KOPT-K1 (cell line): ENCODE results near the gene GNAT1.

ENCODE experiments used
- H3K27ac ChIP-seq: fragments of 200-600 bp; sonication (generic); 2 replicates; pipeline ENCODE4 v1.5.1; 2016; ENCODE audit warnings: antibody characterized with exemption, mild to moderate bottlenecking, low read depth, low read length; ENCODE audit not compliant: poor library complexity, severe bottlenecking
- H3K36me3 ChIP-seq: fragments of 200-600 bp; sonication (generic); 2 replicates; pipeline ENCODE4 v1.5.1; 2017; ENCODE audit warnings: antibody characterized with exemption, mild to moderate bottlenecking, low read length, moderate library complexity; ENCODE audit not compliant: insufficient read depth
- H3K9me3 ChIP-seq: fragments of 200-600 bp; sonication (generic); 2 replicates; pipeline ENCODE4 v1.5.1; 2017; ENCODE audit warnings: antibody characterized with exemption, low read length, mild to moderate bottlenecking; ENCODE audit not compliant: insufficient read depth, poor library complexity, severe bottlenecking

Gene GNAT1

GRCh38 chr3:50168791-50169190, 22.6 kb upstream of the GNAT1 start:
- Histone ChIP-seq H3K9me3 (no peaks in the 10 kb centered on the region), H3K36me3 (no peaks in the 10 kb centered on the region), H3K27ac (no peak overlapping the region)

DNA sequence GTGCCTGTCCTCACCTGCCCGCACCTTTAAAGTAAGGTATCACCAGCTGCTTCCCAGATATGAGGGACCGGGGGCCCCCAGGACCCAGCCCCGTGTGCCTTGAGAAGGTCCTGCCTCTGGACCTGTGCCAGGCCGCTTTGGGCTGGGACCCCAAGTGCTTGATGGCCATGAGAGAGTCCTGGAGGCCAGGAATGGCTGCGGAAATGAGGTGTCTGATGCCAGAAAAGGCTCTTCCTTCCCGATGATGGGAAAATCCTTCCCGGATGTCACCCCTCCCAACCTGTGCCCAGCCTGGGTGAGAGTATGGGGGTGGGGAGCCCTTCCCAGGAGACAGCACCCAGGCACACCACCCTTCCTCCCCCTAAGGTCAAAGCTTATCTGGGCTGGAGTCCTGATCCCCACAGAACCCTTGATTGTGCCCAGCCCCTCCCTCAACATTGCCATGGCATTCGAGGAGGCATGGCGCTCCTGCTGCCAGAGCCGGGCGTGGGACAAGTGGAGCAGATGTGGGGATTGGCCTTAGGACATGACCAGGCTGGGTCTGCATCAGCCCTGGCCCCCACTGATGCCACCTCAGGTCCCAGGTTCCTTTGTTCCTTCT, 22.1 kb upstream of the GNAT1 start:
- Histone ChIP-seq H3K36me3 (no peaks in the 10 kb centered on the region), H3K9me3 (no peaks in the 10 kb centered on the region), H3K27ac (no peak overlapping the region)

DNA sequence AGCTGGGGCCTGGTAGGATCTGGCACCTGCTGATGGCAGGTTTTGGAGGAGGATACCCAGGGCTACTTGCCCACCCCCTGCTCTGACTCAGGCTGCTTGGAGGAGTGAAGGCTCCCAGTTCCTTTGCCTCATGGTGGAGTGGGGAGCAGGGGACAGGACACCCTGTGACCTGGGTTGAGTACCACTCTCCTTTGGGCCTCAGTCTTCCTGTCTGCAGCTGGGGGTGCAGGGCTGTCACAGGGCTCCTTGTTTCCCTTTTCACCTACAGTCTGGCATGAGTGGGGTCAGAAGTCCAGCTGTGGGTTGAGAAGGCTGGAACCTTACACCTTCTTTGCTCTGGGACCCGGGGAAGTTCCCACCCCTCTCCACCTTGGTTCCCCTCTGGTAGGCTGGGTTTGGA, 21.6 kb upstream of the GNAT1 start:
- H3K27ac ChIP-seq = no peak overlapping the region
- no peaks in the 10 kb centered on the region for H3K36me3 ChIP-seq

DNA sequence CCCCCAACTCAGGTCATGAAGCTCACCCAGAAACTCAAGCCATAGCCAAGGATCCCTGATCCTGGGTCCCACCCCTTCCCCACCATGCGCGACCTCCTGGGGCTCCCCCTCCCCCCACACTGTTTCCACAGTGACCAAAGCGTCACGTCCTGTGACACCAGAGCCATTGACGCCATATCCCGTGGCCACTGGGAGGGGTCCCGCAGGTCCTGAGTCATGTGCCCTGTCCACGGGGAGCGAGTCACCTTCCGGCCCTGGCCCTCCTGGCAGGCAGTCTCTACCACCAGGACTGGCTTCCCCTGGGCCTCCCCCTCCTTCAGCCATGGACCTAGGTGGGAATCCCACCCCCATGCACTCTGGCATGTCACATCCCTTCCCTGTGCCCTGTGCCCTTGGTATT, 20.7 kb upstream of the GNAT1 start:
- no peak overlapping the region for H3K27ac ChIP-seq

More for the DNA sequence above, 21.6 kb upstream of the GNAT1 start:
- no peaks in the 10 kb centered on the region for H3K9me3 ChIP-seq

DNA sequence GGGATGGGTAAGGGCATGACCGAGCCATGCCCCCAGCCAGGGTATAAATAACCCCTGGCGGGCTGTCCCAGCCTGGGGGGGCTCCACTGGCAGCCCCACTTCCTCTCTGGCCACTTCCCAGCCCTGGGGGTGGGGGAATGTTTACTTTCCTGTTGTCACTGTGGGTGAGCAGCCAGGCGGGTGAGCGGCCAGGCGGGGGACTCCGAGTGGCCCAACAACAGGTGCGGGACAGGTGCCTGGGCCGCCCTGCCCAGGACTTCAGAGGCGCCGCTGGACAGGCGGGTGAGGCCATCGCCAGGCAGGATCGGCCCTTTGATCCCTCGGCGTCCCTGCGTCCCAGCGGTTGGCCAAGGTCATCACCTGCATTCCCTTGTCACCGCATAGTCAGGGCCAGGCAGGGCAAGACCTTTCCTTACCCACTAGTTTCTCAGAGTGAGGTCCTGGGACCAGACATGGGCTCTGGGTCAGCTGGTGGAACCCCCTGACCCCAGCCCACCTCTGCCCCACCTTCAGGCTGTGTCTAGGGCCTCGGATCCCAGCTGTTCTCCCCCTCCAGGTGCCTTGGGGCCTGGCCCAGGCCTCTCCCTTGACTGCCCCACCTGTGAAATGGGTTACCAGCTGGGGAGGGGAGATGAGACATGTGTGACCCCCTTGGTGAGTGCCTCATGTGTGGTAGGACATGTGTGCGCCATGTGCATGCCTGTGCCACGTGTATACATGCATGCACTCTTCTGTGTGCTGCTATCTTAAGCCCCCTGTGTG, 19.7 kb upstream of the GNAT1 start:
- H3K27ac ChIP-seq = no peak overlapping the region
- no peaks in the 10 kb centered on the region for H3K9me3 ChIP-seq
- H3K36me3 ChIP-seq = no peaks in the 10 kb centered on the region

More for the DNA sequence above, 20.7 kb upstream of the GNAT1 start:
- no peaks in the 10 kb centered on the region for H3K36me3 ChIP-seq
- no peaks in the 10 kb centered on the region for H3K9me3 ChIP-seq

- Histone ChIP-seq H3K27ac (no peak overlapping the region), H3K36me3 (no peaks in the 10 kb centered on the region)
Observed at GRCh38 chr3:50172626-50173220, 18.7 kb upstream of the GNAT1 start.

GRCh38 chr3:50173685-50174516, 17.5 kb upstream of the GNAT1 start:
- Histone ChIP-seq H3K9me3 (no peaks in the 10 kb centered on the region), H3K27ac (no peak overlapping the region), H3K36me3 (no peaks in the 10 kb centered on the region)

More at GRCh38 chr3:50172626-50173220, 18.7 kb upstream of the GNAT1 start:
- no peaks in the 10 kb centered on the region for H3K9me3 ChIP-seq

GRCh38 chr3:50174517-50174895, 16.9 kb upstream of the GNAT1 start:
- H3K27ac ChIP-seq = no peak overlapping the region
- no peaks in the 10 kb centered on the region for H3K9me3 ChIP-seq
- no peaks in the 10 kb centered on the region for H3K36me3 ChIP-seq

GRCh38 chr3:50174947-50175524, 16.4 kb upstream of the GNAT1 start:
- no peaks in the 10 kb centered on the region for H3K36me3 ChIP-seq

DNA sequence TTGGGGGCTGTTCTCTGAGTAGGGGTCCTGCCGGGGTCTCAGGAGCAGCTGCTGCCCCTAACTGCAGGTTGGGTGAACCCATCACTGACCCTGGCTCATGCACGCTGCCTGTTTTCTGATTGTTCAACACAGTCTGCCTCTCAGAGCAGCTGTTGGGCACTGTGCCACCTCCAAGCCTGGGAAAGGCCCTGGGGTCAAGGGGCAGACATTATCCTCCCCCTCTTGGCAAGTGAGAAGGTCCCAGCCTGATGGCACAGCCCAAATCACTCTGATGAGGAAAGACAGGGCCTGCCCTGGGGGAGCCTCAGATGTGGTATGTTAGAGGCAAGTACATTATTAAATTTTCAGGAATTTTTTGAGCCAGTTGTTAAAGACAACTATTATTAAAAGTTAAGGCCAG, 14.1 kb upstream of the GNAT1 start:
- H3K27ac ChIP-seq = no peak overlapping the region
- no peaks in the 10 kb centered on the region for H3K36me3 ChIP-seq
- H3K9me3 ChIP-seq = no peaks in the 10 kb centered on the region

More at GRCh38 chr3:50174947-50175524, 16.4 kb upstream of the GNAT1 start:
- Histone ChIP-seq H3K9me3 (no peaks in the 10 kb centered on the region), H3K27ac (no peak overlapping the region)

DNA sequence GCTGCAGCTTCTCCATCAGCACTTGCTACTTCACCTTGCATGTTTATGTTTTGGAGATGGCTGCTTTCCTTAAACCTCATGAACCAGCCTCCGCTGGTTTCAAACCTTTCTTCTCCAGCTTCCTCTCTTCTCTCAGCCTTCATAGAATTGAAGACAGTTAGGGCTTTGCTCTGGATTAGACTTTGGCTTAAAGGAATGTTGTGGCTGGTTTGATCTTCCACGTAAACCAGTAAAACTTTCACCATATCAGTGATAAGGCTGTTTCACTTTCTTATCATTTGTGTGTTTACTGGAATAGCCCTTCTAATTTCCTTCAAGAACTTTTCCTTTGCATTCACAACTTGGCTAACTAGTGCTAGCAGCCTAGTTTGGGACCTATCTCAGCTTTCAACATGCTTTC, 11.7 kb upstream of the GNAT1 start:
- Histone ChIP-seq H3K27ac (no peak overlapping the region), H3K36me3 (no peaks in the 10 kb centered on the region)

GRCh38 chr3:50181985-50182384, 9.4 kb upstream of the GNAT1 start:
- Histone ChIP-seq H3K27ac (no peak overlapping the region), H3K36me3 (no peaks in the 10 kb centered on the region), H3K9me3 (no peaks in the 10 kb centered on the region)

More for the DNA sequence above, 11.7 kb upstream of the GNAT1 start:
- H3K9me3 ChIP-seq = no peaks in the 10 kb centered on the region

GRCh38 chr3:50182533-50183099, 8.8 kb upstream of the GNAT1 start:
- Histone ChIP-seq H3K27ac (no peak overlapping the region), H3K36me3 (no peaks in the 10 kb centered on the region)

DNA sequence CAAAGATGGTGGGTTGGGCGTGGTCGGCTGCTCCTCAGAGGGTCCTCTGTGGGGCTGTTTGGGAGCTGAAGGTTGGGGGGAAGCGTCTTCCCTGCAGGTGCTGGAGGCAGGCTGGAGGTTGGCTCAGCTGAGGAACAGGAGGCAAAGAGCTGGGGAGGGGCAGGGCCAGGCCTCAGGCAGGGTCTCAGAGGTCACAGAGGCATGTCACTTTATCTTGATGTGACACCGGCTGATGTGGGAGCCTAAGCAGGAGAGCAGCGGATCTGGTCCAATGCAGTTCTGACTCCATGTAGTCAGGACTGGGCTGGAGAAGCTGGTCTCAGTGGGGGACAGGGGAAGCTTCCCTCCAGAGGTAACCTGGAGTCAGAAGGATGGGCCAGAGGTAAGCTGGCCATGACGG, 7.7 kb upstream of the GNAT1 start:
- Histone ChIP-seq H3K9me3 (no peaks in the 10 kb centered on the region), H3K27ac (no peak overlapping the region), H3K36me3 (no peaks in the 10 kb centered on the region)

More at GRCh38 chr3:50182533-50183099, 8.8 kb upstream of the GNAT1 start:
- H3K9me3 ChIP-seq = no peaks in the 10 kb centered on the region
